ENCODE results near the gene CLIC5. TPM values are rescaled to one million over a fixed set of nuclear protein-coding genes. Genes with fewer than 3 reads are reported as not detected.
A peak's percentile ranks its signal among the peaks of the same experiment; 100 is the strongest.

CLIC5 gene
- polyA plus RNA-seq, 1 donor (not counting 4 experiments of a cell fraction or from before 2014, with no cell fraction given) = 0.09 TPM

DNA sequence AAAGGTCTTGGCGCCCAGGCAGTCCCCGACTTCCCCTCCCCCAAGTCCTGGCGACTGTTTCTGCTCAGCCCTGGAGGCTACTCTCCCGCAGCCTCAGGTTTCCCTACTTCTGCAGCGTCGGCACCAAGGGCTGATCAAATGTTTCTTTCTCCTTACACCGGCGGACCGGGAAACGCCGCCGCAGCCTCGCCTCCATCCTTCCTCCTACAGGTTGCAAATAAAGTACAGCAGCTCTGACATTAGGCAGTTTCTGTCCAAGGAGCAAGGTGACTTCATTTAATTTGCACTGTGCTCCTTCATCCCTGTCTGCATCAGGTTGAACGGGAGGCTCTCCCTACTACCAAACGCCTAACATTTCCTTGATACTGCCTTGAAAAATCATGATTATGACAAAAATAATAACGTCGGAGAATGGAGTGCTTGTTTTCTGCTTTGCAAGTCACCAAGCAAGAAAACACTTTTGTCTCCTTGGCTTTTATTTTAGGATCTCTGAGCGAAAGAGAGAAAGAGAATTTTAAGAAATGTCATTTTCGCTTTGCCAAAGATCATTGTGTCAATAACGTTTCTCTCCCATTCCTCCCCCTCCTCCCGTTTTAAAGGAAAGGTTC lies 1.0 kb downstream of the CLIC5 start:
- Histone ChIP-seq H3K4me2 (ENCODE audit: control insufficient read depth, extremely low read depth, insufficient read depth, low read depth, low read length) (peak overlapping the region; percentile 1), H3K9ac (ENCODE audit: control insufficient read depth, extremely low read depth, insufficient read depth, low read length) (no peak overlapping the region), H3K27ac (ENCODE audit: control insufficient read depth, insufficient read depth, low read length) (no peak overlapping the region), H3K9me1 (ENCODE audit: control insufficient read depth, extremely low read depth, insufficient read depth, low read length) (no peaks in the 10 kb centered on the region), H3K9me3 (ENCODE audit: control insufficient read depth, low read depth, low read length) (no peaks in the 10 kb centered on the region), H3K4me1 (ENCODE audit: control insufficient read depth, extremely low read depth, insufficient read depth, low read length) (no peaks in the 10 kb centered on the region), H4K20me1 (ENCODE audit: control insufficient read depth, extremely low read depth, insufficient read depth, low read length) (no peaks in the 10 kb centered on the region), H3K79me2 (ENCODE audit: control insufficient read depth, insufficient read depth, low read length) (no peaks in the 10 kb centered on the region), H3K36me3 (ENCODE audit: control insufficient read depth in 2 of 2, extremely low read depth in 1 of 2, insufficient read depth in 2 of 2, low read length in 2 of 2) (no peaks in the 10 kb centered on the region), H2AFZ (ENCODE audit: control insufficient read depth, low read length) (no peak overlapping the region), H3K4me3 (ENCODE audit: control insufficient read depth in 2 of 3, extremely low read depth in 1 of 3, insufficient read depth in 2 of 3, low read depth in 1 of 3, low read length in 3 of 3) (no peak overlapping the region), H3K27me3 (ENCODE audit: control insufficient read depth, extremely low read depth, insufficient read depth, low read length) (peaks cover 56% of the 10 kb centered on the region)
- TF ChIP-seq, protein P1, sequence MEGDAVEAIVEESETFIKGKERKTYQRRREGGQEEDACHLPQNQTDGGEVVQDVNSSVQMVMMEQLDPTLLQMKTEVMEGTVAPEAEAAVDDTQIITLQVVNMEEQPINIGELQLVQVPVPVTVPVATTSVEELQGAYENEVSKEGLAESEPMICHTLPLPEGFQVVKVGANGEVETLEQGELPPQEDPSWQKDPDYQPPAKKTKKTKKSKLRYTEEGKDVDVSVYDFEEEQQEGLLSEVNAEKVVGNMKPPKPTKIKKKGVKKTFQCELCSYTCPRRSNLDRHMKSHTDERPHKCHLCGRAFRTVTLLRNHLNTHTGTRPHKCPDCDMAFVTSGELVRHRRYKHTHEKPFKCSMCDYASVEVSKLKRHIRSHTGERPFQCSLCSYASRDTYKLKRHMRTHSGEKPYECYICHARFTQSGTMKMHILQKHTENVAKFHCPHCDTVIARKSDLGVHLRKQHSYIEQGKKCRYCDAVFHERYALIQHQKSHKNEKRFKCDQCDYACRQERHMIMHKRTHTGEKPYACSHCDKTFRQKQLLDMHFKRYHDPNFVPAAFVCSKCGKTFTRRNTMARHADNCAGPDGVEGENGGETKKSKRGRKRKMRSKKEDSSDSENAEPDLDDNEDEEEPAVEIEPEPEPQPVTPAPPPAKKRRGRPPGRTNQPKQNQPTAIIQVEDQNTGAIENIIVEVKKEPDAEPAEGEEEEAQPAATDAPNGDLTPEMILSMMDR (optimal IDR thresholded peaks at IDR 0.05 in 1 of 3, IDR thresholded peaks at IDR 0.05 in 1 of 3, conservative IDR thresholded peaks at IDR 0.05 in 1 of 3; ENCODE audit: extremely low read depth in 1 of 3, insufficient read depth in 2 of 3, low read length in 3 of 3) = no peak
- peak; percentile 95 for TF ChIP-seq EZH2 (IDR thresholded peaks at IDR 0.05; ENCODE audit: low read length)
- no peak for FAIRE-seq
- dilution Hi-C loops (cut with MboI; ENCODE audit: extremely low pct_ligation_motif_present, low sequenced_read_pairs) = no loop called here
- DNase-seq (ENCODE audit: low read depth, low spot score) = no peak

DNA sequence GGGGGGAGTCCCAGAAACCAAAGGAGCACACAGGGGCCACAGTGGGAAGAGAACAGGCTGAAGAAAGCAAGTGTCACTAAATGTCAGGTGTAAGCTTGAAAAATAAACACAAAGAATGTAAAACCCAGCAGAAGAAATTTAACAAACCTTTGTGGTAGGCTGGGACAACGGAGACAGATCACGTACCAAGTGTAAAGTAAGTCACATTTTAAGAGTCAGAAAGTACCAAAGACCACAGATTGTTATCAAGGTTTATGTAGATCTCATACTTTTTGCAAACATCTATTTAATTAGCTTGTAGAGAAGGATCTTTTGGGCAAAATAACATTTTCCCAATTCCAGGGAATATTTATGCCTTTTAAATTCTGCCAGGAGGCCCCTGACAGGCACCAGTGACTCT lies 1.6 kb downstream of the CLIC5 start:
- H2AFZ ChIP-seq (ENCODE audit: control insufficient read depth, low read length) = no peak overlapping the region
- no peak overlapping the region for H3K4me3 ChIP-seq (ENCODE audit: control insufficient read depth in 2 of 3, extremely low read depth in 1 of 3, insufficient read depth in 2 of 3, low read depth in 1 of 3, low read length in 3 of 3)
- no peaks in the 10 kb centered on the region for H3K9me1 ChIP-seq (ENCODE audit: control insufficient read depth, extremely low read depth, insufficient read depth, low read length)
- FAIRE-seq (no peak), DNase-seq (ENCODE audit: low read depth, low spot score) (no peak)
- dilution Hi-C loops (cut with MboI; ENCODE audit: extremely low pct_ligation_motif_present, low sequenced_read_pairs) = no loop called here
- no peak overlapping the region for H3K9ac ChIP-seq (ENCODE audit: control insufficient read depth, extremely low read depth, insufficient read depth, low read length)
- no peaks in the 10 kb centered on the region for H3K4me1 ChIP-seq (ENCODE audit: control insufficient read depth, extremely low read depth, insufficient read depth, low read length)
- H3K27me3 ChIP-seq (ENCODE audit: control insufficient read depth, extremely low read depth, insufficient read depth, low read length) = peaks cover 56% of the 10 kb centered on the region
- no peak overlapping the region for H3K27ac ChIP-seq (ENCODE audit: control insufficient read depth, insufficient read depth, low read length)
- H3K36me3 ChIP-seq (ENCODE audit: control insufficient read depth in 2 of 2, extremely low read depth in 1 of 2, insufficient read depth in 2 of 2, low read length in 2 of 2) = no peaks in the 10 kb centered on the region
- H4K20me1 ChIP-seq (ENCODE audit: control insufficient read depth, extremely low read depth, insufficient read depth, low read length) = no peaks in the 10 kb centered on the region
- TF ChIP-seq EZH2 (IDR thresholded peaks at IDR 0.05; ENCODE audit: low read length) = no peak
- TF ChIP-seq, protein P1 (optimal IDR thresholded peaks at IDR 0.05 in 1 of 3, IDR thresholded peaks at IDR 0.05 in 1 of 3, conservative IDR thresholded peaks at IDR 0.05 in 1 of 3; ENCODE audit: extremely low read depth in 1 of 3, insufficient read depth in 2 of 3, low read length in 3 of 3) = no peak
- H3K9me3 ChIP-seq (ENCODE audit: control insufficient read depth, low read depth, low read length) = no peaks in the 10 kb centered on the region
- H3K4me2 ChIP-seq (ENCODE audit: control insufficient read depth, extremely low read depth, insufficient read depth, low read depth, low read length) = no peak overlapping the region
- no peaks in the 10 kb centered on the region for H3K79me2 ChIP-seq (ENCODE audit: control insufficient read depth, insufficient read depth, low read length)
